ENCODE measurements around the gene MAPKAP1. TPM values are rescaled to one million over a fixed set of nuclear protein-coding genes. Genes with fewer than 3 reads are reported as not detected.

The MAPKAP1 gene
- total and polyA plus RNA-seq, 9 of the 15 experiments (the other 6 are each of a cell fraction or from before 2014, with no cell fraction given): 2.6 to 82.1 (median 61.1) TPM

DNA sequence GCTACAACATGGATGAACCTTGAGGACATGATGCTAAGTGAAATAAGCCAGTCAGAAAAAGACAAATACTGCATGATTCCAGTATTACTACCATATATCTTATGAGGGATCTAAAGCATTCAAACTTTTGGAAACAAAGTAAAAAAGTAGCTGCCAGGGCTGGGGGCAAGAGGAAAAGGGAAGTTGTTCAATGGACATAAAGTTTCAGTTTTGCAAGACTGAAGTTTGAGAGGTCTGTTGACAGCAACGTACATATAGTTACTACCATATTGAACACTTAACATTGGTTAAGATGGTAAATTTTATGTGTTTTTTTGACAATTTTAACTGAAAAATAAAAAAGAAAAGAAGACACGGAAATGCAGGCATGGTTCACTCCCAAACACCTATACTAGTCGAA lies 77.6 kb downstream of the MAPKAP1 start:
- ChIA-PET POLR2A (no interaction called here), CTCF (ENCODE audit: low intra/inter-chr PET ratio) (no interaction called here)
- ATAC-seq (no peak), FAIRE-seq (no peak), DNase-seq (ENCODE audit: extremely low read depth in 1 of 4, low spot score in 3 of 4) (no peak)
- Histone ChIP-seq H3K4me2 (ENCODE audit: insufficient read depth, low read length) (no peak overlapping the region), H2AFZ (ENCODE audit: low read depth, low read length) (no peak overlapping the region), H4K20me1 (replicated peaks; ENCODE audit: control insufficient read depth, insufficient read depth, low read length) (peaks cover 9% of the 10 kb centered on the region), H3K27ac (ENCODE audit: extremely low read depth, low read depth, low read length) (no peak overlapping the region), H3K4me1 (replicated peaks in 1 of 2; ENCODE audit: control insufficient read depth in 2 of 2, insufficient read depth in 2 of 2, low read length in 2 of 2) (peaks cover 9 to 17% of the 10 kb centered on the region in 2 experiments), H3K27me3 (ENCODE audit: control insufficient read depth in 2 of 2, insufficient read depth in 2 of 2, low read length in 2 of 2) (no peaks in the 10 kb centered on the region), H3K79me2 (ENCODE audit: control insufficient read depth, insufficient read depth, low read length) (peaks cover 18% of the 10 kb centered on the region; the same call in 2 of the 3 replicates), H3K9me3 (replicated peaks; ENCODE audit: control insufficient read depth, insufficient read depth, low read depth, low read length) (no peaks in the 10 kb centered on the region; the same call in 1 of the 2 replicates), H3K4me3 (no peak overlapping the region), H3K9me1 (ENCODE audit: control insufficient read depth, insufficient read depth, low read length) (no peaks in the 10 kb centered on the region), H3K36me3 (ENCODE audit: control insufficient read depth, insufficient read depth, low read length) (no peaks in the 10 kb centered on the region), H3K9ac (ENCODE audit: insufficient read depth in 1 of 2, low read depth in 2 of 2, low read length in 2 of 2) (no peak overlapping the region)
- in situ Hi-C loops (cut with MboI) (no loop called here), intact Hi-C loops (cut with micrococcal nuclease) (no loop called here)
- WGBS (ENCODE audit: insufficient coverage, low coverage, missing lambda C conversion rate): 76% methylated on average over 3 of the region's 3 CpGs
- no TSS peak for BruUV-seq (replicated peaks)
- TF ChIP-seq STAT5B (CRISPR knock-in tag; IDR thresholded peaks at IDR 0.05) (no peak), FOXA1 (IDR thresholded peaks at IDR 0.05; ENCODE audit: borderline replicate concordance) (no peak)
- TF ChIP-seq, protein P1, sequence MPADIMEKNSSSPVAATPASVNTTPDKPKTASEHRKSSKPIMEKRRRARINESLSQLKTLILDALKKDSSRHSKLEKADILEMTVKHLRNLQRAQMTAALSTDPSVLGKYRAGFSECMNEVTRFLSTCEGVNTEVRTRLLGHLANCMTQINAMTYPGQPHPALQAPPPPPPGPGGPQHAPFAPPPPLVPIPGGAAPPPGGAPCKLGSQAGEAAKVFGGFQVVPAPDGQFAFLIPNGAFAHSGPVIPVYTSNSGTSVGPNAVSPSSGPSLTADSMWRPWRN (IDR thresholded peaks at IDR 0.05; ENCODE audit: low read depth): no peak

- H3K9me1 ChIP-seq (ENCODE audit: control insufficient read depth, insufficient read depth, low read length): no peaks in the 10 kb centered on the region
- no peak overlapping the region for H3K4me2 ChIP-seq (ENCODE audit: insufficient read depth, low read length)
- H3K27ac ChIP-seq (ENCODE audit: extremely low read depth, low read depth, low read length): peak overlapping the region; percentile 1; the same call in 1 of the 3 replicates
- H3K79me2 ChIP-seq (ENCODE audit: control insufficient read depth, insufficient read depth, low read length): peaks cover 13% of the 10 kb centered on the region; the same call in 2 of the 3 replicates
- H3K27me3 ChIP-seq (ENCODE audit: control insufficient read depth in 2 of 2, insufficient read depth in 2 of 2, low read length in 2 of 2): no peaks in the 10 kb centered on the region
- intact Hi-C loops (cut with micrococcal nuclease): no loop called here
- no peak for FAIRE-seq
- no peaks in the 10 kb centered on the region for H4K20me1 ChIP-seq (replicated peaks; ENCODE audit: control insufficient read depth, insufficient read depth, low read length)
- no peaks in the 10 kb centered on the region for H3K36me3 ChIP-seq (ENCODE audit: control insufficient read depth, insufficient read depth, low read length)
- CTCF ChIA-PET (ENCODE audit: low intra/inter-chr PET ratio): no interaction called here
- peaks cover 3 to 8% of the 10 kb centered on the region in 2 experiments; a peak in 4 of 5 replicates for H3K4me1 ChIP-seq (replicated peaks in 1 of 2; ENCODE audit: control insufficient read depth in 2 of 2, insufficient read depth in 2 of 2, low read length in 2 of 2)
- no TSS peak for BruUV-seq (replicated peaks)
- peak in 3 of 4 experiments; percentile 15 to 37 (median 22) for DNase-seq (ENCODE audit: extremely low read depth in 1 of 4, low spot score in 3 of 4)
- no peak overlapping the region for H3K4me3 ChIP-seq
- ATAC-seq: peak; percentile 83
- POLR2A ChIA-PET: interaction anchor here (1.2 kb wide), 1 partner anchor 198 kb away, joined by 4 read pairs; no protein-coding TSS in a partner anchor
- in situ Hi-C loops (cut with MboI): no loop called here
- no peak overlapping the region for H3K9ac ChIP-seq (ENCODE audit: insufficient read depth in 1 of 2, low read depth in 2 of 2, low read length in 2 of 2)
- H2AFZ ChIP-seq (ENCODE audit: low read depth, low read length): no peak overlapping the region
- no peaks in the 10 kb centered on the region; the same call in 1 of the 2 replicates for H3K9me3 ChIP-seq (replicated peaks; ENCODE audit: control insufficient read depth, insufficient read depth, low read depth, low read length)
- no peak for TF ChIP-seq GTF2A2 (tag; IDR thresholded peaks at IDR 0.05)
- no peak for TF ChIP-seq GATAD2B (IDR thresholded peaks at IDR 0.05; ENCODE audit: borderline replicate concordance)
- TF ChIP-seq POLR2A (conservative IDR thresholded peaks at IDR 0.05): no peak
- TF ChIP-seq, protein P2, sequence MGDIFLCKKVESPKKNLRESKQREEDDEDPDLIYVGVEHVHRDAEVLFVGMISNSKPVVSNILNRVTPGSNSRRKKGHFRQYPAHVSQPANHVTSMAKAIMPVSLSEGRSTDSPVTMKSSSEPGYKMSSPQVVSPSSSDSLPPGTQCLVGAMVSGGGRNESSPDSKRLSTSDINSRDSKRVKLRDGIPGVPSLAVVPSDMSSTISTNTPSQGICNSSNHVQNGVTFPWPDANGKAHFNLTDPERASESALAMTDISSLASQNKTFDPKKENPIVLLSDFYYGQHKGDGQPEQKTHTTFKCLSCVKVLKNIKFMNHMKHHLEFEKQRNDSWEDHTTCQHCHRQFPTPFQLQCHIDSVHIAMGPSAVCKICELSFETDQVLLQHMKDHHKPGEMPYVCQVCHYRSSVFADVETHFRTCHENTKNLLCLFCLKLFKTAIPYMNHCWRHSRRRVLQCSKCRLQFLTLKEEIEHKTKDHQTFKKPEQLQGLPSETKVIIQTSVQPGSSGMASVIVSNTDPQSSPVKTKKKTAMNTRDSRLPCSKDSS (IDR thresholded peaks at IDR 0.05; ENCODE audit: low read depth, partially characterized antibody): no peak
- no peak for TF ChIP-seq FOXJ3 (CRISPR knock-in tag; IDR thresholded peaks at IDR 0.05)
- TF ChIP-seq, protein P3, sequence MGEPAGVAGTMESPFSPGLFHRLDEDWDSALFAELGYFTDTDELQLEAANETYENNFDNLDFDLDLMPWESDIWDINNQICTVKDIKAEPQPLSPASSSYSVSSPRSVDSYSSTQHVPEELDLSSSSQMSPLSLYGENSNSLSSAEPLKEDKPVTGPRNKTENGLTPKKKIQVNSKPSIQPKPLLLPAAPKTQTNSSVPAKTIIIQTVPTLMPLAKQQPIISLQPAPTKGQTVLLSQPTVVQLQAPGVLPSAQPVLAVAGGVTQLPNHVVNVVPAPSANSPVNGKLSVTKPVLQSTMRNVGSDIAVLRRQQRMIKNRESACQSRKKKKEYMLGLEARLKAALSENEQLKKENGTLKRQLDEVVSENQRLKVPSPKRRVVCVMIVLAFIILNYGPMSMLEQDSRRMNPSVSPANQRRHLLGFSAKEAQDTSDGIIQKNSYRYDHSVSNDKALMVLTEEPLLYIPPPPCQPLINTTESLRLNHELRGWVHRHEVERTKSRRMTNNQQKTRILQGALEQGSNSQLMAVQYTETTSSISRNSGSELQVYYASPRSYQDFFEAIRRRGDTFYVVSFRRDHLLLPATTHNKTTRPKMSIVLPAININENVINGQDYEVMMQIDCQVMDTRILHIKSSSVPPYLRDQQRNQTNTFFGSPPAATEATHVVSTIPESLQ (CRISPR knock-in tag; IDR thresholded peaks at IDR 0.05): no peak
- TF ChIP-seq TEAD2 (tag; IDR thresholded peaks at IDR 0.05): no peak
- no peak for TF ChIP-seq CEBPB (tag; IDR thresholded peaks at IDR 0.05)
- TF ChIP-seq RB1 (IDR thresholded peaks at IDR 0.05; ENCODE audit: low read depth): no peak
- peak; percentile 70 for TF ChIP-seq MAFG (tag; conservative IDR thresholded peaks at IDR 0.05)
- no peak for TF ChIP-seq CBFA2T3 (IDR thresholded peaks at IDR 0.05)
- no peak for TF ChIP-seq KHSRP (IDR thresholded peaks at IDR 0.05)
Observed at GRCh38 chr9:125626187-125626586, 80.8 kb downstream of the MAPKAP1 start.

Data from K562 (cell line).